Ovary (tissue), 9 donors: ENCODE results near the gene PIGO. TPM values are rescaled to one million over a fixed set of nuclear protein-coding genes. Genes with fewer than 3 reads are reported as not detected.

Source experiments
- DNase-seq, 5 donors: peaks; one replicate each; pipeline ENCODE4 v3.0.0-alpha.2; 2019 to 2020
- H3K27ac ChIP-seq, 2 donors: fragments of 200-600 bp; one replicate each; pipeline versions ENCODE4 v1.5.1 to v1.8.0; 2019 to 2022
- H3K27me3 ChIP-seq: fragments of 200-600 bp; one replicate; pipeline ENCODE4 v1.8.0; 2022
- H3K36me3 ChIP-seq: fragments of 200-600 bp; sonication (generic); one replicate; pipeline ENCODE4 v1.5.1; 2019
- H3K4me1 ChIP-seq: one replicate; pipeline ENCODE4 v1.8.1; 2013; ENCODE audit warnings: mild to moderate bottlenecking, moderate library complexity; ENCODE audit not compliant: insufficient read depth
- H3K4me3 ChIP-seq: fragments of 200-600 bp; sonication (generic); one replicate; pipeline ENCODE4 v1.5.1; 2017
- H3K9me3 ChIP-seq, 2 donors: fragments of 200-600 bp in 1 of 2; sonication (generic) in 1 of 2; one replicate each; pipeline versions ENCODE4 v1.5.1 to v1.8.1; 2013 to 2019; ENCODE audit warnings: mild to moderate bottlenecking in 1 of 2, moderate library complexity in 1 of 2
- CTCF ChIP-seq, 3 donors: fragments of 450-650 bp in 2 of 3; fragments of 200-600 bp in 1 of 3; IDR thresholded peaks; one replicate each; pipeline versions ENCODE4 v1.5.1 to v1.8.0; 2016 to 2022; ENCODE audit warnings: antibody characterized with exemption in 3 of 3, mild to moderate bottlenecking in 1 of 3
- EP300 ChIP-seq: sonication (generic); formaldehyde crosslinking; IDR thresholded peaks from one replicate; pipeline ENCODE4 v1.6.1; 2017; ENCODE audit warnings: antibody characterized with exemption
- POLR2A ChIP-seq: fragments of 450-650 bp; IDR thresholded peaks from one replicate; pipeline ENCODE4 v1.6.1; 2017; ENCODE audit warnings: antibody characterized with exemption, mild to moderate bottlenecking, moderate library complexity
- WGBS, 3 donors: extraction: QIAGEN DNeasy Blood & Tissue Kit in 1 of 3; methylation state at CpG; one replicate each; pipeline versions ENCODE4 v1.1.5 to v1.1.7; 2013 to 2017; 5-methylcytosine and 5-hydroxymethylcytosine counted together
- intact Hi-C, 4 donors: fragments of 100-400 bp; cut with DNase I; formaldehyde crosslinking; loops; one replicate each; pipeline versions ENCODE4 v1.11.0 to v1.15.1; 2022 to 2023
- polyA plus RNA-seq, 2 donors: library from polyadenylated mRNA; stranded (reverse); fragments of 200-250 nt in 1 of 2; fragments of 350-450 nt in 1 of 2; fragmentation: Illumina TruSeq in 1 of 2; extraction: RNeasy Lipid Tissue Mini Kit (QIAGEN cat#74804) in 1 of 2; gene quantifications; one replicate each; pipeline ENCODE4 v1.2.3, GENCODE V29; 2013 to 2014
- total RNA-seq, 7 donors: library from RNA; depleted of rRNA in 2 of 7; stranded (reverse); fragments of >200 nt in 2 of 7; fragmentation: NEBNext Ultra II Directional in 3 of 7; extraction: Animal tissue kit (Norgen Biotek cat#: 25700) in 3 of 7; gene quantifications; one replicate each; pipeline versions ENCODE4 v1.1.0 to v1.2.4, GENCODE V29; 2016 to 2023
- donor health status: DM: no; HTN: no; CAD: no; lungs with moderate emphysema.
- donor health status: DM: no; HTN: no; CAD: no.
- donor health status: Bipolar disorder and iron deficiency.
- donor health status: DM: yes; HTN: yes; CAD: no.
- donor health status: DM: no; HTN: no; CAD: no.
- donor health status: DM: yes; HTN: yes; CAD: no.

Gene PIGO
- total and polyA plus RNA-seq, 9 donors, result 12.9 to 22.8 (median 19.6) TPM

GRCh38 chr9:35067056-35067455, 29.3 kb downstream of the PIGO start:
- WGBS, 3 donors, result 74 to 88% (median 85%) methylated on average over 1 of the region's 1 CpG
- intact Hi-C loops, result no loop called here
- Histone ChIP-seq H3K9me3 (no peaks in the 10 kb centered on the region), H3K4me3 (no peak overlapping the region), H3K4me1 (peaks cover 13% of the 10 kb centered on the region), H3K27me3 (no peaks in the 10 kb centered on the region), H3K27ac (no peak overlapping the region), H3K36me3 (no peaks in the 10 kb centered on the region)
- TF ChIP-seq POLR2A (no peak), EP300 (no peak), CTCF (IDR thresholded peaks at IDR 0.05) (no peak)
- DNase-seq, result no peak

GRCh38 chr9:35060548-35061207, 35.7 kb downstream of the PIGO start:
- H3K4me1 ChIP-seq, result no peaks in the 10 kb centered on the region
- H3K27me3 ChIP-seq, result no peaks in the 10 kb centered on the region
- 92 to 95% (median 93%) methylated on average over 11 of the region's 11 CpGs for WGBS, 3 donors
- no peak overlapping the region for H3K27ac ChIP-seq
- intact Hi-C loops, result no loop called here
- no peak overlapping the region for H3K4me3 ChIP-seq
- H3K36me3 ChIP-seq, result no peaks in the 10 kb centered on the region
- DNase-seq, result no peak
- H3K9me3 ChIP-seq, result no peaks in the 10 kb centered on the region
- TF ChIP-seq EP300, result no peak
- no peak for TF ChIP-seq POLR2A
- TF ChIP-seq CTCF (IDR thresholded peaks at IDR 0.05), result no peak

- H3K36me3 ChIP-seq, result no peaks in the 10 kb centered on the region
- no peak overlapping the region for H3K4me3 ChIP-seq
- intact Hi-C loops, result no loop called here
- no peaks in the 10 kb centered on the region for H3K9me3 ChIP-seq
- TF ChIP-seq EP300, result no peak
- TF ChIP-seq CTCF (IDR thresholded peaks at IDR 0.05), result no peak
- TF ChIP-seq POLR2A, result no peak
- H3K4me1 ChIP-seq, result no peaks in the 10 kb centered on the region
- 89 to 92% (median 92%) methylated on average over 10 of the region's 10 CpGs for WGBS, 3 donors
- DNase-seq, result no peak
- no peak overlapping the region for H3K27ac ChIP-seq
- no peaks in the 10 kb centered on the region for H3K27me3 ChIP-seq
Measured at GRCh38 chr9:35059438-35059837, 37.0 kb downstream of the PIGO start.

GRCh38 chr9:35057271-35057620, 39.1 kb downstream of the PIGO start:
- no peak for DNase-seq
- TF ChIP-seq CTCF (IDR thresholded peaks at IDR 0.05) (no peak), EP300 (no peak), POLR2A (no peak)
- Histone ChIP-seq H3K27ac (no peak overlapping the region), H3K4me3 (no peak overlapping the region), H3K27me3 (no peaks in the 10 kb centered on the region), H3K4me1 (no peaks in the 10 kb centered on the region), H3K9me3 (no peaks in the 10 kb centered on the region), H3K36me3 (no peaks in the 10 kb centered on the region)
- 92 to 99% (median 95%) methylated on average over 8 of the region's 8 CpGs for WGBS, 3 donors
- intact Hi-C loops, result no loop called here
